GM12878 (cell line): ENCODE data around the gene PAIP2. TPM values are rescaled to one million over a fixed set of nuclear protein-coding genes. Genes with fewer than 3 reads are reported as not detected.

Experiments
- ATAC-seq: fragments of 200-7000 bp; cut with Tn5 transposase; 3 replicates; pipeline ENCODE4 v1.9.1; 2020; ENCODE audit warnings: mild to moderate bottlenecking, moderate library complexity
- BruUV-seq: library from RNA; stranded (reverse); fragments of 400-500 nt; replicated peaks from 2 replicates; lab custom pipeline; 2021; lab: Mats Ljungman, UMichigan
- CTCF ChIA-PET: fragments of 300-600 bp; sonication (Branson Sonifier 250); formaldehyde crosslinking; extraction: SDS; loops from one replicate; lab custom pipeline; 2021; ENCODE audit warnings: inconsistent platforms; lab: Yijun Ruan, JAX
- POLR2A ChIA-PET: fragments of 350-600 bp; formaldehyde crosslinking; extraction: SDS; loops from one replicate; lab custom pipeline; 2021; ENCODE audit warnings: inconsistent platforms; lab: Charles Lee
- RAD21 ChIA-PET: fragments of 300-600 bp; sonication (Branson Sonifier 250); formaldehyde crosslinking; loops from one replicate; lab custom pipeline; 2023; ENCODE audit warnings: antibody characterized with exemption; ENCODE audit not compliant: unreplicated experiment; lab: Charles Lee
- SMC1A ChIA-PET: fragments of 300-600 bp; sonication (Branson Sonifier 250); formaldehyde crosslinking; loops from one replicate; lab custom pipeline; 2023; ENCODE audit not compliant: unreplicated experiment, uncharacterized antibody; lab: Charles Lee
- DNase-seq: peaks from one replicate; pipeline ENCODE4 v3.0.0-alpha.2; 2011; ENCODE audit warnings: low read depth, low spot score
- FAIRE-seq: peaks from 3 replicates; lab custom pipeline; 2011; peaks lifted over from hg19 to GRCh38; lab: Jason Lieb, UNC
- H2AFZ ChIP-seq: 2 replicates; pipeline ENCODE4 v1.6.0; 2011; ENCODE audit warnings: low read depth, low read length, control low read depth; ENCODE audit not compliant: control insufficient read depth
- H3K27ac ChIP-seq: 2 replicates; pipeline ENCODE4 v1.5.1; 2011; ENCODE audit warnings: control low read depth; ENCODE audit not compliant: control insufficient read depth, insufficient read depth
- H3K27me3 ChIP-seq, 2 experiments: replicated peaks in 1 of 2; 2 replicates each; pipeline versions ENCODE4 v1.6.0 to v1.6.1; 2011; ENCODE audit warnings: low read length in 1 of 2; ENCODE audit not compliant: control insufficient read depth in 2 of 2, insufficient read depth in 2 of 2
- H3K36me3 ChIP-seq, 2 experiments: 2 replicates each; pipeline ENCODE4 v1.5.1; 2011; ENCODE audit warnings: low read length in 1 of 2; ENCODE audit not compliant: control insufficient read depth in 2 of 2, insufficient read depth in 2 of 2
- H3K4me1 ChIP-seq: 2 replicates; pipeline ENCODE4 v1.6.1; 2011; ENCODE audit warnings: mild to moderate bottlenecking, low read length, moderate library complexity, mixed read lengths; ENCODE audit not compliant: control insufficient read depth, insufficient read depth
- H3K4me2 ChIP-seq: 2 replicates; pipeline ENCODE4 v1.6.0; 2011; ENCODE audit warnings: control low read depth; ENCODE audit not compliant: control insufficient read depth, insufficient read depth
- H3K4me3 ChIP-seq: fragments of 200-600 bp; sonication (generic); 2 replicates; pipeline ENCODE4 v1.5.1; 2016
- H3K79me2 ChIP-seq: 2 replicates; pipeline ENCODE4 v1.6.0; 2011; ENCODE audit warnings: low read length; ENCODE audit not compliant: control insufficient read depth, insufficient read depth
- H3K9ac ChIP-seq: 2 replicates; pipeline ENCODE4 v1.8.0; 2011; ENCODE audit warnings: low read length, control low read depth, mixed read lengths; ENCODE audit not compliant: control insufficient read depth, insufficient read depth
- H3K9me3 ChIP-seq: replicated peaks from 3 replicates; pipeline ENCODE4 v1.5.1; 2011; ENCODE audit warnings: mild to moderate bottlenecking, low read length; ENCODE audit not compliant: control insufficient read depth, insufficient read depth
- H4K20me1 ChIP-seq: 2 replicates; pipeline ENCODE4 v1.6.0; 2011; ENCODE audit not compliant: control insufficient read depth, insufficient read depth
- ATF2 ChIP-seq: IDR thresholded peaks from 2 replicates; pipeline ENCODE4 v1.6.1; 2012; ENCODE audit warnings: low read length, inconsistent platforms
- ATF7 ChIP-seq: fragments of 450-650 bp; IDR thresholded peaks from 2 replicates; pipeline ENCODE4 v1.6.1; 2016; ENCODE audit warnings: low read depth, mild to moderate bottlenecking
- CBX3 ChIP-seq: fragments of 200-600 bp; sonication (generic); IDR thresholded peaks from 2 replicates; pipeline ENCODE4 v1.6.1; 2016; ENCODE audit warnings: low read depth, borderline replicate concordance
- FOXM1 ChIP-seq: IDR thresholded peaks from 2 replicates; pipeline ENCODE4 v1.6.1; 2012; ENCODE audit warnings: low read depth, mild to moderate bottlenecking, inconsistent platforms, low read length, moderate library complexity
- IKZF1 ChIP-seq: fragments of 450-650 bp; conservative IDR thresholded peaks from 2 replicates; pipeline ENCODE4 v1.6.1; 2017; ENCODE audit warnings: antibody characterized with exemption, mild to moderate bottlenecking
- IKZF2 ChIP-seq, 2 experiments: fragments of 450-650 bp; IDR thresholded peaks; 2 replicates each; pipeline ENCODE4 v1.6.1; 2017; ENCODE audit warnings: mild to moderate bottlenecking in 2 of 2, moderate library complexity in 2 of 2
- IRF4 ChIP-seq: IDR thresholded peaks from 2 replicates; pipeline ENCODE4 v1.6.1; 2011; ENCODE audit warnings: low read depth, low read length
- MEF2B ChIP-seq: fragments of 450-650 bp; IDR thresholded peaks from 2 replicates; pipeline ENCODE4 v1.6.1; 2018; ENCODE audit warnings: mild to moderate bottlenecking, moderate library complexity; ENCODE audit not compliant: partially characterized antibody, poor library complexity, severe bottlenecking
- SIN3A ChIP-seq: IDR thresholded peaks from 2 replicates; pipeline ENCODE4 v1.6.1; 2012; ENCODE audit warnings: low read depth, low read length, improper control_type of control experiment
- TBL1XR1 ChIP-seq: IDR thresholded peaks from 2 replicates; pipeline ENCODE4 v1.6.1; 2012; ENCODE audit warnings: low read depth, low read length, improper control_type of control experiment
- ZBTB4 ChIP-seq: fragments of 450-650 bp; formaldehyde crosslinking; IDR thresholded peaks from 2 replicates; pipeline ENCODE4 v1.4.0; 2022; ENCODE audit warnings: mild to moderate bottlenecking, moderate library complexity
- ZNF687 ChIP-seq: fragments of 450-650 bp; IDR thresholded peaks from 2 replicates; pipeline ENCODE4 v1.6.1; 2017; ENCODE audit warnings: mild to moderate bottlenecking, moderate library complexity
- WGBS: methylation state at CpG from one replicate; pipeline ENCODE4 v1.1.6; 2016; ENCODE audit warnings: low lambda C conversion rate; ENCODE audit not compliant: insufficient replicate concordance, insufficient coverage; ENCODE audit errors: missing lambda C conversion rate; 5-methylcytosine and 5-hydroxymethylcytosine counted together
- in situ Hi-C: fragments of 300-500 bp; cut with MboI; formaldehyde crosslinking; loops from 9 replicates; pipeline ENCODE4 v1.14.3; 2018; ENCODE audit warnings: mixed read lengths
- intact Hi-C: fragments of 100-400 bp; cut with micrococcal nuclease; formaldehyde crosslinking; loops from one replicate; pipeline ENCODE4 v1.14.2; 2022; ENCODE audit not compliant: unreplicated experiment
- polyA plus RNA-seq, 11 experiments: library from polyadenylated mRNA; depleted of rRNA in 4 of 11; unstranded in 6 of 11; stranded (reverse) in 5 of 11; fragments of >200 nt; fragmentation: Nextera tagmentation in 4 of 11; fragmentation: Illumina TruSeq in 1 of 11; extraction: Ambion mirVana in 4 of 11; extraction: Trizol in 1 of 11; gene quantifications; 1 replicate in 1 of 11; 2 replicates in 10 of 11; pipeline versions ENCODE4 v1.2.1 to v1.2.3, GENCODE V29; 2011 to 2016; ENCODE audit warnings: inconsistent platforms in 2 of 11, missing spikeins in 2 of 11, low read depth in 1 of 11
- total RNA-seq, 4 experiments: library from RNA; depleted of rRNA in 3 of 4; stranded (reverse); fragments of >200 nt in 3 of 4; fragmentation: Illumina TruSeq in 1 of 4; extraction: Trizol in 1 of 4; gene quantifications; 2 replicates each; pipeline versions ENCODE4 v1.2.1 to v1.2.3, GENCODE V29; 2013 to 2021

PAIP2 gene
- total and polyA plus RNA-seq, 10 of the 15 experiments (the other 5 are each of a cell fraction or from before 2014, with no cell fraction given), result 49.9 to 154 (median 102) TPM

DNA sequence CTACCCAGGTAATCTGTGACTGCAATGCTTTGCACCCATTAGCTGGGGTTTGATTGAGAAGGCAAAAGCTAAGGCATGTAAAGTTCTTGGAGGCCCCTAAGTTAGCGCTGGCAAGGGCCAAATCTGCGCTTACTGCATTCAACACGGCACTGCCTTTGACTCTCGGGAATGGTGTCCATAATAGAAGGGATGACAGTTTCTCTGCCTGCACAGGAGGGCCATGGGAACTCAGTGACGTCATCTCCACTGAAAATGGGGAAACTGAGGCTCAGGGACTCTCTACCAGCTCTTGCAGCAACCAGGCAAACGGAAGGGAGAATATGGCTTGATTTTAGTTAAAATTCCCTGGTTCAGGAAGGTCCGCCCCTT, 61.7 kb downstream of the PAIP2 start:
- WGBS, result 5% methylated on average over 7 of the region's 7 CpGs
- RAD21 ChIA-PET, result interaction anchor here (0.7 to 3.1 kb wide), 11 partner anchors 12 to 152 kb away, joined by 3 to 17 read pairs (median 7); partner anchors contain the start of genes DNAJC18, MZB1 and PAIP2
- Histone ChIP-seq H3K4me2 (peak overlapping the region; percentile 98), H4K20me1 (no peaks in the 10 kb centered on the region), H3K27me3 (no peaks in the 10 kb centered on the region), H2AFZ (peak overlapping the region; percentile 70), H3K4me1 (peaks cover 33% of the 10 kb centered on the region), H3K4me3 (peak overlapping the region; percentile 74), H3K79me2 (peaks cover 3% of the 10 kb centered on the region; the same call in 1 of the 2 replicates), H3K9me3 (no peaks in the 10 kb centered on the region; the same call in 2 of the 3 replicates), H3K27ac (peak overlapping the region; percentile 83), H3K9ac (peak overlapping the region; percentile 67), H3K36me3 (no peaks in the 10 kb centered on the region; a peak in 1 of 4 replicates)
- BruUV-seq, result TSS peak; percentile 88
- FAIRE-seq, result no peak
- DNase-seq, result no peak
- no peak for ATAC-seq
- SMC1A ChIA-PET, result interaction anchor here (1.0 to 5.0 kb wide), 9 partner anchors 11 to 131 kb away, joined by 3 to 19 read pairs (median 6); partner anchors contain the start of genes MZB1 and PAIP2
- in situ Hi-C loops (no loop called here), intact Hi-C loops (no loop called here)
- POLR2A ChIA-PET, result interaction anchor here (0.5 to 7.0 kb wide), 12 partner anchors 10 to 247 kb away, joined by 3 to 74 read pairs (median 3); partner anchors contain the start of genes DNAJC18, MZB1 and PAIP2
- CTCF ChIA-PET, result interaction anchor here (0.7 to 3.5 kb wide), 17 partner anchors 8 to 248 kb away, joined by 3 to 26 read pairs (median 4); partner anchors contain the start of genes DNAJC18, MATR3 and MZB1
- peak; percentile 98 for TF ChIP-seq ATF7
- TF ChIP-seq ZBTB4 (CRISPR knock-in tag), result no peak
- no peak for TF ChIP-seq FOXM1
- TF ChIP-seq IKZF1, result 0 out of 2 replicates have a peak, but pooled peaks have one; percentile 38
- TF ChIP-seq IRF4, result no peak
- TF ChIP-seq SIN3A, result no peak
- peak in 1 of 2 experiments; percentile 41; a peak in 2 of 4 replicates for TF ChIP-seq IKZF2 (IDR thresholded peaks at IDR 0.05)
- TF ChIP-seq ZNF687, result peak; percentile 17; the same call in 1 of the 2 replicates
- TF ChIP-seq ATF2, result peak; percentile 94; the same call in 1 of the 2 replicates
- TF ChIP-seq MEF2B, result no peak
- no peak for TF ChIP-seq CBX3
- TF ChIP-seq TBL1XR1, result peak; percentile 4; the same call in 1 of the 2 replicates
